HG03571 (cell line): ENCODE data around the gene HEATR9.

Source experiments
- ATAC-seq: cut with Tn5 transposase; IDR thresholded peaks from one replicate; pipeline ENCODE4 v1.9.1; 2021; ENCODE audit not compliant: unreplicated experiment

The HEATR9 gene

GRCh38 chr17:35865412-35866340, 3.0 kb downstream of the HEATR9 start:
- ATAC-seq: no peak

GRCh38 chr17:35864853-35865252, 3.8 kb downstream of the HEATR9 start:
- no peak for ATAC-seq

GRCh38 chr17:35856603-35857002, 12.1 kb downstream of the HEATR9 start:
- ATAC-seq: no peak

GRCh38 chr17:35855965-35856364, 12.7 kb downstream of the HEATR9 start:
- no peak for ATAC-seq

GRCh38 chr17:35849469-35850348, 19.0 kb downstream of the HEATR9 start:
- ATAC-seq: no peak

GRCh38 chr17:35847633-35848373, 20.9 kb downstream of the HEATR9 start:
- no peak for ATAC-seq

GRCh38 chr17:35847006-35847405, 21.7 kb downstream of the HEATR9 start:
- no peak for ATAC-seq

GRCh38 chr17:35846055-35846809, 22.5 kb downstream of the HEATR9 start:
- ATAC-seq: no peak

- no peak for ATAC-seq
Measured at GRCh38 chr17:35844547-35844946, 24.1 kb downstream of the HEATR9 start.

- no peak for ATAC-seq
Measured at GRCh38 chr17:35843698-35844097, 25.0 kb downstream of the HEATR9 start.

GRCh38 chr17:35842239-35842638, 26.5 kb downstream of the HEATR9 start:
- no peak for ATAC-seq

- ATAC-seq: no peak
Measured at GRCh38 chr17:35841505-35841904, 27.2 kb downstream of the HEATR9 start.

- ATAC-seq: no peak
Measured at GRCh38 chr17:35841101-35841500, 27.6 kb downstream of the HEATR9 start.

- no peak for ATAC-seq
Measured at GRCh38 chr17:35825206-35825605, 43.5 kb downstream of the HEATR9 start.

- ATAC-seq: no peak
Measured at GRCh38 chr17:35821308-35821707, 47.4 kb downstream of the HEATR9 start.

GRCh38 chr17:35819455-35819854, 49.2 kb downstream of the HEATR9 start:
- ATAC-seq: no peak

- ATAC-seq: no peak
Measured at GRCh38 chr17:35817196-35817595, 51.5 kb downstream of the HEATR9 start.

GRCh38 chr17:35816723-35817122, 52.0 kb downstream of the HEATR9 start:
- no peak for ATAC-seq

- no peak for ATAC-seq
Measured at GRCh38 chr17:35812456-35812855, 56.2 kb downstream of the HEATR9 start.

- no peak for ATAC-seq
Measured at GRCh38 chr17:35811759-35812158, 56.9 kb downstream of the HEATR9 start.
